GM21381 (cell line): ENCODE results near the gene SLC43A1.
"Not testable (repeated sequence)": the region's sequence is repeated elsewhere in the genome, so short reads cannot be mapped to it uniquely, and the experiment has no call there.

Experiments
- ATAC-seq: cut with Tn5 transposase; IDR thresholded peaks from one replicate; pipeline ENCODE4 v1.9.1; 2021; ENCODE audit warnings: mild to moderate bottlenecking, moderate library complexity; ENCODE audit not compliant: unreplicated experiment

Gene SLC43A1

DNA sequence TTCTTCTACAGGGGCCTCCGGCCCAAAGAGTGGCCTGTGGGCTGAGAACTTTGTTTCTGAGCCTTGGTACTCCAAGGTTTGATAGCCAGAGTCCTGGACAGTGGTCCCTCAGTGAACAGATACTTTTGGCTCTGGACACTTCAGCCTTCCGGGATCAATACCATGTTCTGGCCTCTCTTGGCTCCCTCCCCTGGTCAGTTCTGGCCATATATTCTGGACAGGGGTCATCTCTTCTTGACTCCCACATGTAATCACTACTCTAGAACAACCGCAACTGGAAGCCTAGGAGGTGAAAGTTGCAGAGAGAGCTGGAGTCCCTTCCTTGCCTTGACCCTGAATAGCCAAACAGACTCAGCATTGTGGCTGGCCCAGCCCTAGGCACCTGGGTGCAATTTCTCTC lies 52.9 kb downstream of the SLC43A1 start:
- ATAC-seq, result no peak

DNA sequence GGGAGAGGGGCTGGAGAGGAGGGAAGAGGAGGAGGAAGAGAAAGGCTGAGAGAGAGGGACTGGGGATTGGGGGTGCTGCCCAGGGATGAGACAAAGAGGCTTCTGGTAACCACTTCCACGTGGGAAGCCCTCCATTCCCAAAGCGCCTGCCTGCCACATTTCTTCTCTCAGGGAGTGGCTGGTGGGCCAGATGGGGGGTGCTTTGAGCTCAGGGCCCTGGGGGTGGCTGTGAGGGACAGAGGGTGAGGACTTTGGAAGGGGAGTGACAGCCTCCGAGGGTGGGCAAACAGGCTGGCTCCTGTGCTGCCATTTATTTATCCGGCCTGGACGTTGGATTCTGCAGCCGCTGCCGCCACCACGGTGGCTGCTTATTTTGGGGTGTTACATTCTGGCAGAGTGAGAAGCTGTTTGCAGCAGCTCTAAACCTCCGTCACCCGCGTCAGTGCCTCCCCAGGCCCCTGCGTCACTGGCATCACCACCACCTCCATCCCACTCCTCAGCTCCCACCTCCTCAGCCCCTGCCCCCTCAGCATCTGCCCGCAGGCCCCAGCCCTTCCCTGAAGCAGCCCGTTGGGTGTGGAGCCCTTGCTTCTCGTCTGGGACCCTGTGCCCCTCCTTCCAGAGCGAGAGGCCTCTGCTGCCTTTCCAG lies 53.5 kb downstream of the SLC43A1 start:
- no peak for ATAC-seq

DNA sequence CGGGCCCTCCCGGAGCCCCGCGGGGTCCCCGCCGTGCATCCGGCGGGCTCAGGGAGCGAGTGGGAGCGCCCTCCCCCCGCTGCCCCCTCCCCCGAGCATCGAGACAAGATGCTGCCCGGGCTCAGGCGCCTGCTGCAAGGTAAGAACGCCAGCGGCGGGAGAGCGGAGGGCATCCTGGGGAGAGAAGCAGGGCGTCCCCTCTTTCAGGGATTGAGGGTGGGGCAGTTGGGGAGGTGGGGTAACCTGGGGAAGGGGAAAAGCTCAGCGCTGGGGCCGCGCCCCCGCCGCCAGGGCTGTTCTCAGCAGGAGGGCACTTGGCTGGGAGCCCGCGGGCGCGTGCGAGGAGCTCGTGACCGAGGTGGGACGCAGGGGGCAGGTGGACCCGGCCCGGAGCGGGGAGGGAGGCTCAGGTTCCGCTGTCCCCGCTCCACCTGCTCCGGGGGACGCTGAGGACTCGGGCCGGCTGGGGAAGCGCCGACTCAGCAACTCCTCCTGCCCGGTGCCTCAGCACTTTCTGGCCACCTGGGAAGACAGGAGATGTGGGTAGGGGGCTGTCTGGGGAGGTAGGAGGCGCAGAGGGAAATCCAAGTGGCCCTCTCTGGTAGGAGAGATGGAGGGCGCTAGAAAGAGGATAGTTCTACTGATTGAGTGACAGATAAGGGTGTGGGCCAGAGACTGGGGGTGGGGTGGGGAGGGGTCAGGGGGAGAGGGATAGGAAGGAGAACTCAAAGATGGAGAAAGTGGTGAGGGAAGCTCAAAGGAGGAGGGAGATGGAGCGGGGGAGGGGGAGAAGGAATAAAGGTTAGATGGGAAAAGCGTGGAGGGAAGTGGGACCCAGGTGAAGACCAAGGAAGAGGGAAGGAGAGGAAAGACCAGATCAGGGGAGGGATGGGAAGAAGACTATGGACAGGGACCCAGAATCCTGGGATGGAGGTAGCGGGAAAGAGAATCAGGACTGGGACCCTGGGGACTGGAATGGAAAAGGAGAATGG lies 54.4 kb downstream of the SLC43A1 start:
- no peak for ATAC-seq

DNA sequence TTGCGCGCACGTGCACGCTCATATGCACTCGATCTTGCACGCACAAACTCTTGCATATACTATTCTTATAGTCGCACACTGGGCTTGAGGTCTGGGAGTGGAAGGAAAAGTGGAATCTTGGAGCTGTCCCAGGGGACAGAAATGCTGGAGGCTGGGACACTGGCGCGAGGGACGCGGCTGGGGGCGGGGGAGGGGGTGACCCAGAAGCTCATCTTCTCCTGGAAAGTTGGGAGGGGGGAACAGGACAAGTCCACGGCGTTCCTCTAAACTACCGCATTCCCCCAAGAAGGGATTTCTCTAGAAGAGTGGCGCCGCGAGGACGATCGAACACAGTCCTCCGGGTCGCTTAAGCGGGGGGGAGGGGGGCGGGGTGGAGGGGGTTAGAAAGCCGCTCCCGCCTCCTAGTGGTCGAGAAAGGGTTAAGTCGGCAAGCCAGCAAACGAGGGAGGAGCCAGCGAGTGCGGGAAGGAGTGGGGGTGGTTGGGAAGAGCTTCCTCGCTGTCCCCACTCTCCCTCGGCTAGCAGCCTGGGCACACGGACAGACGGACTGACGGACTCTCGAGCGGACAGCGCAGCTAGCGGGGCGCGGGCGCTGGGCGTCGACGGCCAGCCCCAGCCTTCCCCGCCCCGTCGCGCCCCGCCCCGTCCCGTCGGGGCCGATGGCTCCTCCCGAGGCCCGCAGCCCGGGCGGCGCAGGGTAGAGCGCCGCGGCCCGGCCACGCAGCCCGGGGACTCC lies 55.3 kb downstream of the SLC43A1 start, which contains the start of gene RTN4RL2:
TSS of gene RTN4RL2 (plus strand) at position 507 of the 736 bp plus-strand sequence. CDS start 338 bp downstream, outside the sequence.
- ATAC-seq, result no peak

DNA sequence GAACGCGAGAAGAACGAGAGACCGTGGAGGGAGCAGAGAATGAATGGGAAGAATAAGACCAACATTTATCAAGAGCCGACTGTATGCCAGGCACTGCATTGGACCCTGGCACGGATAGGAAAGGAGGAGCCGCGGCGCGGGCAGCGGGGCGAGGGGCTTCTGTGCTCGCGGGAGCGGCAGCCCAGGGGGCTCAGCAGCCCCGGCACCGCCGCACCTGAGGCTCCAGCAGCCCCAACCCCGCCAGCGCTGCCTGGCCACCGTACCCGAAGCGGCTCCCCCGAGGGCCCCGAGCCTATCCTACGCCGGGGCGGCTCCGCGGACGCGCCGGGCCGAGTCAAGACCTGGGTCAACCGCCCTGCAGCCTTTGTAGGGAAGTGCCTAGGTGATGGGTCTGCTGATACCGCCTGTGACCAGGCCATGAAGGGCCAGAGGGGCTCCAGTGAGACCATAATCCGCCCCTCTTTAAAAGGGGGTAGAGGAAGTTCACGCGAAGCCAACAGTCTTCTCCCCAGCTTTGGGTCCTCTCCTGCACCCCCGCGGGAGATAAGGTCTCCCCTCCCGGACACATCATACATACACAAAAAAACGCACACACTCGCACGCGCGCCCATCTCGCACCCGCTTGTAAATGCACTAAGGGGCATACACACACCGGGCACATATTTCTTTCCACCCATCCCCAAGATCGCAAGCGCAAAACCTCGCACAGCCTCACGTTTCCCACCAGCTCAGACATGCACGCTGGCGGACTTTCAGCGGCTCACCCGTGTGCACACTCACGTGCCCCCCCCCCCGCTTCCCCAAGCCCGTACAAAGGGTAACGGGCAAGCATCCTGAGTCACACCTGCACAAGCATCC lies 56.1 kb downstream of the SLC43A1 start:
- no peak for ATAC-seq

DNA sequence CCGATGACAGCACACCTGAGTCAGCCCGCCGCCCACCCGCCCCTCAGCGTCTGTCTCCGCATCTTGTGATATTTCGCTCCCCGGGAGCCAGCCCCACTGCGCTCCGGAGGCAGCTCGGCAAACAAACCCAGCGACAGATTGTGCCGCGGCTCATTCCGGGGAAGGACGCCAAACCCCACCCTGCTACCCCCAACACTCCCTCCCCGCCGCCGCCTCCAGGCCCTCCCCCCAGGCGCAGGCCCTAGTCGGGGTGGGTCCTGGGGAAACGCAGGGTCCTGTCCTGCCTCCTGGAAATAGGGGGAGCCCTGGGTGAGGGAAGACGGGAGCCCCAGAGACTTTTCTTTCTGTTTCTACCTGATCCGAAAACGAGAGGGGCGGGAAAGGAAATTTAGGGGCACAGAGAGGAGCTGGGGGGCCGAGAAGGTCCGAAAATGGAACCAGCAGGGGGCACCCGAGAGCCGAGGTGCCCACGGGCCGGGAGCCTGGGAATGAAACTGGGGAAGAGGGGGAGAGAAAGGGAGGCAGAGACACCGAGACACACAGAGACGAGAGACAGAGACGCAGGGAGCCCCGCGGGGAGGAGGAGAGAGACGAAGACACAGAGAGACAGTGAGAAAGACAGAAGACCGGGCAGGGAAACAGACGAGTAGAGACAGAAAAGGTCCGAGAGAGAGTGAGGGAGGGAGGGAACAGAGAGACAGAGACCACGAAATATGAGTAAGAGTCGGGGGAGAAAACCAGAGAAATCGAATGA lies 56.9 kb downstream of the SLC43A1 start:
- ATAC-seq, result no peak

DNA sequence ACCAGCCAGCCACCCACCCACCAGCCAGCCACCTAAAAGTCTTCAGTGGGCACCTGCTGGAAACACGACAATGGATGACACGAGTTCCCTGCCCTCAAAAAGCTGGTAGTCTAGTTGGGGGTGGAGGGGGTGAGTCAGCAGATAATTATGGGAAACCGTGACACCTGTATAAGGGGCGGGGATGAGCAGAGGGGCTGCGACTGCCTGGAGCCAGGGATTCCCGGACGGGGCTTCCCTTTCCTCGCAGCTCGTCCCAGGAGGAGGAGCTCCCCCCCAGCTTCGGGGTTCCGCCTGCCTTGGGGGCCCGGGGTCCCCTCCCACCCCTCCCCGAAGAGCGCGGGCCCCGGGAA lies 57.5 kb downstream of the SLC43A1 start:
- no peak for ATAC-seq

DNA sequence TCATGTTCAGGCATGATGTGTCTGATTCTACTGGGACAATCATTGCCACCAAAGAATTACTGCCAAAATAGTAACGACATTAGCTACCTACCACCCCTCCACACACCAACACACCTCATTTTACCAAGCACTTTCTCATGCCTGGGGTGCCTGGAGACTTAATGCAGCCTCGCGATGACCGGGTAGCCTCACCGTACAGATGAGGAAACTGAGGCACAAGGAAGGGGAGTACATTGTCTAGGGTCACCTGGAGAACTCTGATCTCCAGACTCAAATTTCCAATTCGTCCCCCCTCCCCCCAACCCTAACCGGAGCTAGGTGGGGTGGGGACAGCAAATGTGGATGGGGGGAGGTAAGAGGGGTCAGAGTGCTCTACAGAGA lies 57.9 kb downstream of the SLC43A1 start:
- ATAC-seq, result peak; percentile 16

DNA sequence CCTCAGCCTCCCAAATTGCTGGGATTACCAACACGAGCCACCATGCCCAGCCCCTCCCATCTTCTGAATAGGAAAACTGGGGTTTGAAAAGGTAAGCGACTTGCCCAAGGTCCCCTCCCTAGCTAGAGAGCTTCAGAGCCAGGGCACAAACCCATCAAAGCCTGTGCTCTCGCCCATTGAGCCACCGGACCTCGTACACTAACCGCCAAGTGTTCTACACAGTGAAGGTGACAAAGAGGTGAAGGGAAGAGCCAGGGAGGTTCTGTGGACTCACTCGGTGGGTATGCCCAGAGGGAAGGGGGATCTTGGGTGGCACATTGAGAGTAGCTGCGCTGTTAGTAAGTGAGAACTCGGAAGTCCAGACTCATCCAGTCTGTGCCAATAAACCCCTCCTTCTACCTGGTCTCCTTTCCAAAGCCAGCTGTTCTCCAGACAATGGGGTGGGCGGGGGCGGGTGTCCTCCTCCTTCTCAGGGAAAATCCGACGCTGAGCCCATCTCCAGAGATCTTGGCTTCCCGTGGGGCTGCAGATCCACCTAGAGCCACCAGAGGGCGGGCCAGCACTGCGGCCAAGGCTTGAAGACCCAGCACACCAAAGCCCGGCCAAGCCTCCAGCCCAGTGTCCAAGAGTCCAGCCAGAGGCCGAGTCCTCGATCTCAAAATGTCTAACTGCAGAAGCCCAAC lies 58.4 kb downstream of the SLC43A1 start:
- ATAC-seq, result peak; percentile 69

DNA sequence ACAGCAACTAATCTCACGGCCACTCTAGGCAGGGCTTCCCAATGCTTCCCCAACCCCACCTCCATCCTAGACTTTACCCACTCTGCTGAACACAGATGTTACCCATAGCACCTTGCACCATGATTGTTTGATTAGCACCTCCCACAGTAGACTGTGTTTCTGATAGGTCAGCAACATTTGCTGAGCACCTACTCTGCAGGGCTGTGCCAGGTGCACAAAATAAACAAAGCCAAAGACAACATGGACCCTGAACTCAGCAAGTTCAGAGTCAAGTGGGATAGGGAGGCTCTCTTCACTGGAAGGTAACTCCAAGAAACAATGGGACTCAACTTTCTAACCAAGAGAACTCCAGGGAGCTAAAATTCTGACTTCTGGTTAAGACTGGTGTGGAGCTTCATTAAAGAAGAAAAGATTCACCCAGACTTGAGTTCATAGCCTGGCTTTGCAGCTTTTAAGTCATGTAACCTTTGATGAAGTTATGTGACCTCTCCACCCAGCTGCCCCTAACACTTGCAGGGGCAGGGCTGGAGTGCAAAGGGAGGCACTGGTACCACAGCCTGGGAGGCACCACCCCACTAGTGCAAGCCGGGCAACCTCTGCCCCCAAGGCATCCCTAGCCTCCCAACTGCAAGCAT lies 61.8 kb downstream of the SLC43A1 start:
- ATAC-seq, result no peak

DNA sequence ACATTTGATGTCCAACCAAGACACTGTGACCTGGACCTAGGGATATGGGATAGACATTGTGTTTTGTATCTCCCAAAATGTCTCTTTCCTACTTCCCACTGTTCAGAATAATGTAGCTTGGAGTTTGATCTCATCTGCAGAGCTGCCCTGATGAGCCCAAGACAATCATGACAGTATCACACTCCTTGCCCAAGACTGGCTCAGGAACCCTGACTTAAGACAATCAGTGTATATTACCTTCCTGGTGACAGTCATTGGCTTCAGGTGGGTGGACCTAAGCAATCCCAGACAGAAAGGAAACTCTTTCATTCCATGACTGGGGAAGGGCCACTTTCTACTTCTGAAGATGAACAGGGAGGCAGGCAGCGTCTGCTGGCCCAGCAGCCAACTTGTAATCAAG lies 69.4 kb downstream of the SLC43A1 start:
- no peak for ATAC-seq

DNA sequence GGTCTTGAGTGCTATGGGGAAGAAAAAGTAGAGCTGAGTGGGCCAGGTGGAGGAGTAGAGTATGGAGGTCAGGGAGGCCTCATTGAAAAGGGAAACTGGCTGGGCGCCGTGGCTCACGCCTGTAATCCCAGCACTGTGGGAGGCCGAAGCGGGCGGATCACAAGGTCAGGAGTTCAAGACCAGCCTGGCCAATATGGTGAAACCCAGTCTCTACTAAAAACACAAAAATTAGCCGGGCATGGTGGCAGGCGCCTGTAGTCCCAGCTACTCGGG lies 70.4 kb downstream of the SLC43A1 start:
- not testable (repeated sequence) for ATAC-seq

DNA sequence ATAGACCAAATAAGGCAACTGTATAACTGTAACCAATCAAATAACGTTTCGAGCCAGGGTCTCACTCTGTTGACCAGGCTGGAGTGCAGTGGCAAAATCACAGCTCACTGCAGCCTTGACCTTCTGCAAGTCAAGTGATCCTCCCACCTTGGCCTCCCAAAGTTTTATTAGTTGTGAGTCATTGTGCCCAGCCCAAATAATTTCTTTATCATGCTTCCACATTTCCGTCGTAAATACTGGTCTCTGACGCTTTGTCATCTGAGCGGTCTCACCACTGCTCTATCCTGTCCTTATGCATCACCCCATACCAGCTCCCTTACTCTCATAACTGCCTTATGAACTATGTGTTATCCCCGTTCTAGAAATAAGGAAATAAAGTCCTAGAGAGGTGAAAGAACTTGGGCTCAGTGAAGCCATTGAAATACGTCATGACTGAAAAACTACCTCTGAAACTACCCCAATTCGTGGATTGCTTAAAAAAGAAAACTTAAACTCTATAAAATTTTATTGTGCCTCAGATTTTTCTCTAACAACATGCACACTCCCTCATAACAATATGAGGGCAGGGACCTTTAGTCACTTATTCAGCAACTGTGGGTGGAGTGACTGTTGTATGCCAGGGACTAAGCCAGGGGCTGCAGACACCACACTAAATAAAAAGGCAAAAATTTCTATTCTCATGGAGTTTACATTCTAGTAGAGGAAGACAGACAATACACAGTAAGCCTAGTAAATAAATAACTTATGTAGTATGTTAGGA lies 71.0 kb downstream of the SLC43A1 start:
- ATAC-seq, result no peak

DNA sequence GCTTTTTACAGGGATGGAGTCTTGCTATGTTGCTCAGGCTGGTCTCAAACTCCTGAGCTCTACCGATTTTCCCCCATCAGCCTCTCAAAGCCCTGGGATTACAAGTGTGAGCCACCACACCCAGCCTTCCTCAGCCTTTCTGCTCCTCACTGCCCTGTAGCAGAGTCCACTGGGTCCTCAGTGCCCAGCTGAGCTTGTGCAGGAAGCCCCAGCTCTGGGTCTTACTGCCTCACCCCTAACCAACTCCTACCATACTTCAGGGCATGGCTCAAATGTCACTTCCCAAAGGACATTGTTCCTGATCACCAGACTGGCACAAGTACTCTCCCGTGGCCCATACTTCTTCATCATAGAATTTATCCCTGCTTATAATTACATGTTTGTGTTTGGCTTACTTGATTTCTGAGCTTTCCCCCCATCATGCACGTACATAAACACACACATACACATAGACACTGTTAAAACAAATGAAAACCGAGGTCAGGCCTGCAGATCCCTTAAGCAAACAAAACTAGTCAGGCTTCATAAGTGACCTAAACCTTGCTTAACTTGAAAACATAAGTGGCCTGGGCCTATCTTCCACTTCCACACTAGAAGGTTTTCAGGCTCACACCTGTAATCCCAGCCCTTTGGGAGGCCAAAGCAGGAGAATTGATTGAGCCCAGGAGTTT lies 74.6 kb downstream of the SLC43A1 start:
- no peak for ATAC-seq

DNA sequence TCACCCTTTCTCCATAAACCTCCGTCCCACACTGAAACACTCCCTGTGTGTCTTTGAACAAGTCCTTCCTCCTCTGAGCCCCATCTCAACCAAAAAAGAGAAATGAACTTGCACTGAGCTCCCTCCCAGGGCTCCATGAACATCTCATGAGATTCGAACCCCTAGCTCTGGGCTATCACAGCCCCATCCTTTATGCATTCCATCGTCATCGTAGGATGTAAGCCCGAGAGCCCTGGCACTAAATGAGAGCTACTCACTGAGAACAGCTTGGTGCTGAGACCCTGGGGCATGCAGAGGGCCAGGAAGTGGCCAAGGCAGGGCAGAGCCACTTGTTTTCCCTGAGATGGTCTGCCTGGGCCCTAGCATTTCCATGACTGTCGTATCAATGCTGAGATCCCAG lies 75.7 kb downstream of the SLC43A1 start:
- ATAC-seq, result no peak

DNA sequence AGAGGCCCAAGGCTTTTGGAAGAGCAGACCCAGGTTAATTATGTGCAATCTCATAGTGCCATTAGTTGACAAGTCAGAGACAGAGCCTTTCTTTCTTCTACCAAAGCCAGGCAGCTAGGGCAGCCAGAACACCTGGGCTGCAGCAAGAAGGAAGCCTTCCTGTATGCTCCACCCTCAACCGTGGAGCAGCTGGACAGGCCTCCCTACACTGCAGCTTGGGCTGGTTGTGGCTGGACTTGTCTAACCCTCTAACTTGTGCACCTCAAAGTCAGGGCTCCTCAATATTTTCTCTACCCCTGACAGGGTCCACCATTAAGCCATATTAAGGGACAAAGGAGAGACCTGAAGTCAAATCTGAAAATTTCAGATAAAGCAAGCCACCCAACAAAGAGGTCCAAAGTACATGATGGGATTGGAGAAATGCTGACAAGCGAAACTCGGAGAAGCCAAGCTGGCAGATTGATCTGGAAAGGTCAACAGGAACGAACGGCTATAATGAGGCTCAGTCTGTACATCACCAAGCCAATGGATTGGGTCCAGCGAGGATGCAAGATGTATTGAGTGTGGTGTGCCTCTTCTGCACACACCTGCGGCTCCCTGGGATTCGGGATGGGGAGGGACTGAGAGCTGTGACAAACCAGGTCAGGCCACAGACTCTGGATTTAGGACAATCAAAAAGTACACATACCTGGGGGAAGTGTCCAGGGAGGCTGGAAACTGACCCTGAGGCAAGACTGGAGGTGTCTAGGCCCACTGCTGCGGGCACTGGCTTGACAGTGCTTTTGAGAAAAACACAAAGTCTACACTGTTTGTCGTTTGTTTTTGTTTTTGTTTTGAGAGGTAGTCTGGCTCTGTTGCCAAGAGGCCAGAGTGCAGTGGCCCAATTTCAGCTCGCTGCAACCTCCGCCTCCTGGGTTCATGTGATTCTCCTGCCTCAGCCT lies 76.9 kb downstream of the SLC43A1 start:
- no peak for ATAC-seq

DNA sequence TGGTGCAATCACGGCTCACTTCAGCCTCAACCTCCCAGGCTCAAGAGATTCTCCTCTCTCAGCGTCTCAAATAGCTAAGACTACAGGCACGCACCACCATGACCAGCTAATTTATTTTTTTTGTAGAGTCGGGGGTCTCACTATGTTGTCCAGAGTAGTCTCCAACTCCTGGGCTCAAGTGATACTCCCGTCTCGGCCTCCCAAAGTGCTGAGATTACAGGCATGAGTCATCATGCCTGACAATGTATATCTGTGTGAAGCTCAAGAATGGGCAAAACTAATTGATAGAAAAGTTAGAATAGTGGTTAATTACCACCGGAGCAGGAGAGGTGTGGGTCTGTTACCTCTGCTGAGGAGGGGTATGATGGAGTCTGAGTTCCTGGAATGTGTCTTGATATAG lies 79.5 kb downstream of the SLC43A1 start:
- ATAC-seq, result no peak
